Stimulated activated CD4-positive, alpha-beta T cell treated with anti-CD3 and anti-CD28 coated beads, Interleukin-12 subunit alpha, Interleukin-12 subunit beta, amount 100 ng/mL, for 48 hours (primary cell): ENCODE results near the gene MAP1LC3C.
"Not testable (repeated sequence)": the region's sequence is repeated elsewhere in the genome, so short reads cannot be mapped to it uniquely, and the experiment has no call there.

Experiments
- DNase-seq, 3 donors: peaks; one replicate each; pipeline ENCODE4 v3.0.0-alpha.2; 2020; ENCODE audit warnings: low read depth in 2 of 3, low spot score in 1 of 3

Gene MAP1LC3C

DNA sequence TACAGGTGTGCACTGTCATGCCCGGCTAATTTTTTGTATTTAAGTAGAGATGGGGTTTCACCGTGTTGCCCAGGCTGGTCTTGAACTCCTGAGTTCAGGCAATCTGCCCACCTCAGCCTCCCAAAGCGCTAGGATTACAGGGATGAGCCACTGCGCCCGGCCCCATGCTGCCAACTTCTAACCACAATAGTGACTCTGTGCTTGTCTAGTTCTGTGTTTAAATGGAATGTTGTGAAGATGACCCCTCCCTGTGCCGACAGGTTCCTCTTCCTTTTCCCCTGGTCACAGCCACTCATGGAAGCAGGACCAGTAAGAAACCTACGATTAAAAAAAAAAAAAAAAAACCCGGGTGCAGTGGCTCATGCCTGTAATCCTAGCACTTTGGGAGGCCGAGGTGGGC lies 4.7 kb downstream of the MAP1LC3C start:
- no peak for DNase-seq

DNA sequence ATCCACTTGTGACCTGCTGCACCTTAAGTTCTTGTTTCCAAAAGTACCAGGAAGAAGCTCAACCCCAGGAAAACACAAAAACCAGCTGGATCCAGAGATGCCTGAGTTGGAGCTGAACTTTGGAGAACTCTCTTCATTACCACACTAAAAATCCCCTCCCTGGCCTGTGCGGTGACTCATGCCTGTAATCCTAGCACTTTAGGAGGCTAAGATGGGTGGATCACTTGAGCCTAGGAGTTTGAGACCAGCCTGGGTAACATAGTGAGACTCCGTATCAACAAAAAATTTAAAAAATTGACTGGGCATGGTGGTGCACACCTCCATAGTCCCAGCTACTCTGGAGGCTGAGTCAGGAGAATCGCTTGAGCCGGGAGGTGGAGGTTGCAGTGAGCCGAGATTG lies 6.2 kb downstream of the MAP1LC3C start:
- no peak for DNase-seq

DNA sequence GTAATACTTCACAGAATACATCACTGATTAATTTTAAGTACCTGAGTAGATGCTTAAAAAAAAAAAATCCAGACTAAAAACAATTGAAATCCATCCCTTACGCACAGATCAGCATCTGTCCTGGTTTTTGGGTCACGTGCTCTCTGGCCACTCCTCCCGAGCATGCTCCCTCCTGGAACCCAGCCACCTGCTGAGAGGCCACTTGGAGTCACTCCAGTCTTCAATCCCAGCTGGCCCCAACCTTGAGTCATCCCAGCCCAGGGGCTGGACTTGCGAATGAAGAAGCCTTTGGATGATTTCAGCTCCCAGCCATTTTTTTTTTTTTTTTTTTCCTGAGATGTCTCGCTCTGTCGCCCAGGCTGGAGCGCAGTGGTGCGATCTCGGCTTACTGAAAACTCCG lies 8.9 kb downstream of the MAP1LC3C start:
- DNase-seq: no peak

DNA sequence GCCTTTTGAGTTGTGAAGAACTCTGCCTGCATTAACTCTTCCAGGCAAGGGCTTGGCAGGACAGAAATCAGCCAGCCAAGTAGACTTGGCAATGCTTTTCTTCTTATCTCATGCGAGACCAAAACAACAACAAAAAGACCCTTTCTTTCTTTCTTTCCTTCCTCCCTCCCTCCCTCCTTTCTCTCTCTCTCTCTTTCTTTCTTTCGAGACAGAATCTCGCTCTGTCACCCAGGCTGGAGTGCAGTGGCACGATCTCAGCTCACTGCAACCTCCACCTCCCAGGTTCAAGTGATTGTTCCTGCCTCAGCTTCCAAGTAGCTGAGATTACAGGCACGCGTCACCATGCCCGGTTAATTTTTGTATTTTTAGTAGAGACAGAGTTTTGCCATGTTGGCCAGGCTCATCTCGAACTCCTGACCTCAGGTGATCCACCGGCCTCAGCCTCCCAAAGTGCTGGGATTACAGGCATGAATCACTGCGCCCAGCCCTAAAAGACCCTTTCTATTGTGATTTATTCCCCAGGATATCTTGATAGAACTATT lies 10.4 kb downstream of the MAP1LC3C start:
- not testable (repeated sequence) for DNase-seq

DNA sequence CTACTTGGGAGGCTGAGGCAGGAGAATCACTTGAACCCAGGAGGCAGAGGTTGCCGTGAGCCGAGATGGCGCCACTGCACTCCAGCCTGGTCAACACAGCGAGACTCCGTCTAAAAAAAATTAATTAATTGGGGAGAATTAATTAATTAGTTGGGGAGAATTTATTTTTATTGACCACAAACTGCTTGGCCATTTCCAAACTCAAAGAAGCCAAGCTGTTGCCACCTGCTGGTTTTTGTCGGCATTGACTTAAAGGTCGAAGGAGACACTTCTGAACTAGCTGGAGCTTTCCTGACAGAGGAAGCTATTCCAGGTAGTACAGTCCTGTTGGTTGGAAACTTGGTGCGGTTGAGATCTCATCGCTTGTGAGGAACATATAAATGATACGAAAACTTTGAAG lies 13.1 kb downstream of the MAP1LC3C start:
- DNase-seq: peak in 1 of 3 donors; percentile 3

DNA sequence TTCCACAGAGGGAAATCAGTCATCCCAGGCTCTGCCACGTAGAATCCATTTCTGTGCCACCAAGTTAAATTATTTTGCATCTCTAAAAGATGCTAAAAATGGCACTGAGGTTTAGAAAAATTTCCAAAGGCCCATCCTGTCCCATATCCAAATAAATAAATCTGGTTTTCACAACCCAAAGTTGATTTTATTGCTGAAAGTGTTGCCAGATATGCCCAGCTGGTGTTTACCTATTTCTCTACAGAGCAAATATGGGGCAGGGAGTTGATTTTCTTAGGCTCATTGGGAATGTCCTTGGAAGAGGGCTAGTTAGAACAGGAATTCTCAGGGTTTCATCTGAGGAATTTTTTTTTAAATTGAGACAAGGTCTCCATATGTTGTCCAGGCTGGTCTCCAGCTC lies 19.0 kb downstream of the MAP1LC3C start:
- DNase-seq: no peak

DNA sequence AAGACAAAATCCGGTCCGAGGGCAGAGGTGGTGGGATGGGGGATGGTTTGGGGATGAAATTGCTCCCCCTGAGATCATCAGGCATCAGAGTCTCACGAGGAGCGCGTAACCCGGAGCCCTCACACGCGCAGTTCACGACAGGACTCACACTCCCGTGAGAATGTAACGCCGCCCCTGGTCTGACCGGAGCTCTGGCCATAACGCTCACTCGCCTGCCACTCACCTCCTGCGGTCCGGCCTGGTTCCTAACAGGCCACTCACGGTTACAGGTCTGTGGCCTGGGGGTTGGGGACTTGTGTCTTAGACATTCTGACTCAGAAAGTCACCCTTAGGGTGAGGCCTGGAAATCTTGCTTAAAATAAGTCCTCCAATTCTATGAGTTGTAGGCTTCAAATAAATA lies 19.8 kb downstream of the MAP1LC3C start:
- no peak for DNase-seq

DNA sequence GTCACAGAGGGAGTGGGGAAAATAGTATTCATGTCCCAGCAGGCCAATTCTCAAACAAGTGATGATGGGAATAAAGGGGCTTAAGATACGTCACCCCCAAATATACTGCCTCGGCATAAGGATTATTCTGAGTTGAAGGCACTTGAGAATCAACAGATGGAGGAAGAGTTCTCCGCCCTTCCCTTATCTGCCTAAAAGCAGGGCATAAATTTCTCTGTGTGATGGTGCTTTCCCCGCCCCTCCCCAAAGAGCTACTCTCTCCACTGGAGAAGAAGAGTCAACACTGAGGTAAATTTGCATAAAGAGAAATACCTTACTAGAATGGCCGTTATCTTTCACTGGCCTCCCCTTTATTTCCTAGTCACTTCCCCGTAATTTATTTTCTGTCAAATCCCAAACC lies 22.7 kb downstream of the MAP1LC3C start:
- DNase-seq: no peak

DNA sequence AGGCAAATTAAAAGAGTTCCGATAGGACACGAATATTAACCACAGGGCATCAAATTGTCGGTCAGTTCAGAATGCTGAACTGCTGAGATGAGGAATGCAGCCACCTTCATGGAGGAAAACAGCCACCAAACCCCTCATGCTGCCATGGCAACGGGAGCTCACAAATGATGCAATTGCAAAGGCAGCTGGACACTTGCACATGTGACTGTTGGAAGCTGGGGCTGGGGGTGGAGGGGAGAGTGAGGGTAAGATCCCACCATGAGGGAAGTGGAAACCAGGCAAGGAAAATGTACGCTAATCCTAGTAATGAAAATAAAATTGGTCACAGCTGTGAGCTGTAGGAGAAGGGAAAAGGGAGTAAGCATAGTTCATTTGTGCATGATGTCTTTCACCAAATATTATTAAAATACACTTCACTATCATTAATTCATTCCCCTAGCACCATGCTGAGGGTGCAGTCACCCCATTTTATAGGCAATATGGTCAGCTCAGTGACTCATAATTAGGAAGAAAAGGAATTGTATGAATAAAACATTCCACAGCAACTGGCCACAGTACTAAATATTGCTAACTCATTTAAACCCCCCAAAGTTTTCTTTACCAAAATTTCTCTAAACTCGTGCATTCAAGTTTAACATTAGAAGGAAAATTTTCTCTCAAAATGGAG lies 26.1 kb downstream of the MAP1LC3C start:
- DNase-seq: no peak

DNA sequence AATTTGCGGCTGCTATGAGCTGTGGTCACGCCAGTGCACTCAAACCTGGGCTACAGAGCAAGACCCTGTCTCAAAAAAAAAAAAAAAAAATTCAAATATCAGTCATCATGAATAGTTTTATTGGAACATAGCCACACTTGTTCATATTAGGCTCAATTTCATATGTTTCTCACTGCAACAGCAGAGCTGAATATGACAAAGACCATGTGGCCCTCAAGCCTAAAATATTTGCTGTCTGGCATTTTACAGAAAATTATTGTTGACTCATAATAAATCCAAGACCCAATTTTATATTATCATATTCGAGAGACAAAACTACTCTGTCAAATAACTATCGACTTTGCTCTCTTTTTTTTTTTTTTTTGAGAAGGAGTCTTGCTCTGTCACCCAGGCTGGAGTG lies 30.3 kb downstream of the MAP1LC3C start:
- DNase-seq: no peak

DNA sequence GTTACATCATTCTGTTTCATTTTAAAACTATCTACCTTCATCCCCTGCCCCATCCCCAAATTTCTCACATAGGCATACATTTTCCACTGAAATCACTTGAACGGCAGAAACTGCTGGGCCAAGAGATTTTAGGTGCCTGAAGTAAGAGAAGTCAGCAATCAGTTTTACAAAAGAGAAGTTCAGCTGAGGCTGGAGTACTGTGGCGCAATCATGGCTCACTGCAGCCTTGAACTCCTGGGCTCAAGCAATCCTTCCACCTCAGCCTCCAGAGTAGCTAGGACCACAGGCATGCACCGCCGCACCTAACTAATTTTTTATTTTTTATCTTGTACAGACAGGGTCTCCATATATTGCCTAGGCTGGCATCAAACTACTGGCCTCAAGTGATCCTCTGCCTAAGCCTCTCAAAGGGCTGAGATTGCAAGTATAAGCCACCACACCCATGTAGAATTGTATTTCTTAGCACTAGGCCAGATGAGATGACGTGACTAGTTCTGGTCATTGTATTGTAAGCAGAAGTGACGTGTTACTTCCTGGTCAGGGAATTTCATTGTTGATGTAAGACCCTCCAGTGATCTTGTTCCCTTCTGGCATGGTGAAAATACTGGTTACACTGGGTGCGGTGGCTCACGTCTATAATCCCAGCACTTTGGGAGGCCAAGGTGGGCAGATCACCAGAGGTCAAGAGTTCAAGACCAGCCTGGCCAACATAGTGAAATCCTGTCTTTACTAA lies 34.2 kb downstream of the MAP1LC3C start:
- no peak for DNase-seq

DNA sequence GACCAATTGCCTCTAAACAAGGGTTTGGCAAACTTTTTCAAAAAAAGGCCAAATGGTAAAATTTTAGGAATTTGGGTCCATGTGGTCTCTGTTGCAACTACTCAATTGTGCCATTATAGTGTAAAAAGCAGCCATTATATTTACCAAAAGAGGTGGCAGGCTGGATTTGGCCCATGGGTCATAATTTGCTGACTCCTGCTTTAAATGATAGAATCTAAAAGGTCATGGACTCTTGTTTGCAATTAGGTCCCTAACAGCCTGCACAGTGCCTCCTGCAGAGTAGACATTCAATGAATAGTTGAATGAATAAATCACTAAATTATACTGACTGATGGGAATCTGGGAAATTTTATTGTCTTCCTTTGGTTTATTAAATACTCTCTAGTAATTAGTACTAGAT lies 35.2 kb downstream of the MAP1LC3C start:
- DNase-seq: no peak

DNA sequence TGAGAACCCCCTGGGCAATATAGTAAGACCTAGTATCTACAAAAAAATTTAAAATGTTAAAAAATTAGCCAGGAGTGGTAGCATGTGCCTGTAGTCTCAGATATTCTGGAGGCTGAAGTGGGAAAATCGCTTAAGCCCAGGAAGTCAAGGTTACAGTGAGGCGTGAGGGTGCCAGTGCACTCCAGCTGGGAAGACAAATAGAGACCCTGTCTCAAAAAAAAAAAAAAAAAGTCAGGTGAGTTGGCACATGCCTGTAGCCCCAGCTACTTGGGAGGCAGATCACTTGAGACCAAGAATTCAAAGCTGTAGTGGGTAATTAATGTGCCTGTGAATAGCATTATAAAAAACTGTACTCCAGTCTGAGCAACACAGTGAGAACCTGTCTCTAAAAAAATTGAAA lies 36.7 kb downstream of the MAP1LC3C start:
- DNase-seq: no peak

DNA sequence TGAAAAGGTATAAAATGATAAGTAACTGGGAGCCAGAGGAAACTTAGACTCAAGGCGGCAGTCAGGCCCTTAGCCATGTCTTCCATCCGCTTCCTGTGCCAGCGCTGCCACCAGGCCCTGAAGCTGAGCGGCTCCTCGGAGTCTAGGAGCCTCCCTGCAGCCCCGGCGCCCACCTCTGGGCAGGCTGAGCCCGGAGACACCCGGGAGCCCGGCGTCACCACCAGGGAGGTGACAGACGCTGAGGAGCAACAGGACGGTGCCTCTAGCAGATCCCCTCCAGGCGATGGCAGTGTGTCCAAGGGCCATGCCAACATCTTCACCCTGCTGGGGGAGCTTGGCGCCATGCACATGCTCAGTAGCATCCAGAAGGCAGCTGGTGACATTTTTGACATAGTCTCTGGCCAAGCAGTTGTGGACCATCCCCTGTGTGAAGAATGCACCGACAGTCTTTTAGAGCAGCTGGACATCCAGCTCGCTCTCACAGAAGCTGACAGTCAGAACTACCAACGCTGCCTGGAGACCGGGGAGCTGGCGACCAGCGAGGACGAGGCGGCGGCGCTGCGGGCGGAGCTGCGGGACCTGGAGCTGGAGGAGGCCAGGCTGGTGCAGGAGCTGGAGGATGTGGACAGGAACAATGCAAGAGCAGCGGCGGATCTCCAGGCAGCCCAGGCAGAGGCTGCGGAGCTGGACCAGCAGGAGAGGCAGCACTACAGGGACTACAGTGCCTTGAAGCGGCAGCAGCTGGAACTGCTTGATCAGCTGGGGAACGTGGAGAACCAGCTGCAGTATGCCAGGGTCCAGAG lies 41.0 kb downstream of the MAP1LC3C start, which contains the start of gene BECN2:
TSS of gene BECN2 (plus strand) at position 76 of the 803 bp plus-strand sequence. CDS start at position 76, 0 bp downstream.
- DNase-seq: no peak

DNA sequence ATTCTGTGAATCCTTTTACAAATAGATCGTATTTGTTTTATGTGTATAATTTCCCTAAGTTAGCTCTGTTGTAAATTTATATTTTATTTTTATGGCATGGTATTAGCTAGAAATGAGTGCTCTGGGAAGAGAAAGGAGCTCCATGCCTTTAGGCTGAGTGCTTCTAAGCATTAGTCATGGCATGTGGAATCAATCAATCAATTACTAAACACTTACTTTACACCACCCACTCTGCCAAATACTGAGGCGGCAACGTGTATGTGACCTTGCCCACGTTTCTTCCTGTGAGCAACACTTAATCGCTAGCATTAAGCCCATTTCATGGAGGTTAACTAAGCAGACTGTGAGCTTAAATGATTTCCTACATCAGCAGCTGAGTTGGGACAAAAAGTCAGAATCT lies 48.5 kb downstream of the MAP1LC3C start:
- no peak for DNase-seq

DNA sequence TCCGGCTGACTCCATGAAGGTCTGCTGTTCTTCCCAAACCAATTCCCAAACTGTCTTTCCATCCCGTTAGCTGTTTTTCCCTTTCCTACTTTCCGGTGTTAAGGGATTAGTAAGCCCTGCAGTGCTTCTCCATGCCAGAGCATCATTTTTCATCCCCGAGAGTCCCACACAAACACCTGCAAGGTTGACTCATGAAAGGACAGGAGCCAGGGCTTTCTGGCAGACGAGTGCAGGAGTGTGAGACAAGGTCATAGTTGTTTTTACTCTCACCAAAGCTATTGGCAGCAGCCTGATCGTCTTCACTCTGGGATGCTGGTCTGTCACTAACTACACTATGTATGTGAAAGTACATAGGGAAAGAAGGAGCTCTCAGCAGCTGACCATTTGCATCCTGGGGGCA lies 51.5 kb downstream of the MAP1LC3C start:
- DNase-seq: no peak
